ENCODE results near the gene NOS1.
"Not testable (repeated sequence)": the region's sequence is repeated elsewhere in the genome, so short reads cannot be mapped to it uniquely, and the experiment has no call there.

The NOS1 gene

DNA sequence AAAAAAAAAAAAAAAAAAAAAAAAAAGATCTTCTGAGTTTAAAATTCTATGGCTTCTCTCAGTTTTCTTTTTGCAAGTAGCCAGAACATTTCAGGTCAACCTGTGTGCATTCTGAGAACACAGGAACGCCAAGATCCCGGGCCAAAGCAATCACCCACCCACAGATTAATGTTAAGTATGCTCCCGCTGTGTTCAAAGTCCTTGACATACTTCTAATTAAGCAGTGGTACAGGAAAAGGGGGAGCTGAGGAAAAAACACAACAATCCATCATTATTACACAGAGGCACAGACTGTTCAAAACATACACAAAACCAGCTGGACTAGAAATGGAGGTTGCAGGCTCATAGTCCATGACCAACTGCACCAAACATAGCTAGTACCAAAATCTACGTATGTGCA is 174.0 kb downstream of the NOS1 start:
- Histone ChIP-seq H3K27ac (no peak overlapping the region), H3K4me3 (ENCODE audit: low read depth, low read length) (no peak overlapping the region), H3K36me3 (peaks cover 56% of the 10 kb centered on the region), H3K9me3 (ENCODE audit: severe bottlenecking) (peaks cover 4% of the 10 kb centered on the region), H3K27me3 (ENCODE audit: insufficient read depth, low read depth, severe bottlenecking) (no peaks in the 10 kb centered on the region)
- TF ChIP-seq, protein P1, sequence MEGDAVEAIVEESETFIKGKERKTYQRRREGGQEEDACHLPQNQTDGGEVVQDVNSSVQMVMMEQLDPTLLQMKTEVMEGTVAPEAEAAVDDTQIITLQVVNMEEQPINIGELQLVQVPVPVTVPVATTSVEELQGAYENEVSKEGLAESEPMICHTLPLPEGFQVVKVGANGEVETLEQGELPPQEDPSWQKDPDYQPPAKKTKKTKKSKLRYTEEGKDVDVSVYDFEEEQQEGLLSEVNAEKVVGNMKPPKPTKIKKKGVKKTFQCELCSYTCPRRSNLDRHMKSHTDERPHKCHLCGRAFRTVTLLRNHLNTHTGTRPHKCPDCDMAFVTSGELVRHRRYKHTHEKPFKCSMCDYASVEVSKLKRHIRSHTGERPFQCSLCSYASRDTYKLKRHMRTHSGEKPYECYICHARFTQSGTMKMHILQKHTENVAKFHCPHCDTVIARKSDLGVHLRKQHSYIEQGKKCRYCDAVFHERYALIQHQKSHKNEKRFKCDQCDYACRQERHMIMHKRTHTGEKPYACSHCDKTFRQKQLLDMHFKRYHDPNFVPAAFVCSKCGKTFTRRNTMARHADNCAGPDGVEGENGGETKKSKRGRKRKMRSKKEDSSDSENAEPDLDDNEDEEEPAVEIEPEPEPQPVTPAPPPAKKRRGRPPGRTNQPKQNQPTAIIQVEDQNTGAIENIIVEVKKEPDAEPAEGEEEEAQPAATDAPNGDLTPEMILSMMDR (IDR thresholded peaks at IDR 0.05; ENCODE audit: low read depth, low read length): no peak
- no peak for DNase-seq

DNA sequence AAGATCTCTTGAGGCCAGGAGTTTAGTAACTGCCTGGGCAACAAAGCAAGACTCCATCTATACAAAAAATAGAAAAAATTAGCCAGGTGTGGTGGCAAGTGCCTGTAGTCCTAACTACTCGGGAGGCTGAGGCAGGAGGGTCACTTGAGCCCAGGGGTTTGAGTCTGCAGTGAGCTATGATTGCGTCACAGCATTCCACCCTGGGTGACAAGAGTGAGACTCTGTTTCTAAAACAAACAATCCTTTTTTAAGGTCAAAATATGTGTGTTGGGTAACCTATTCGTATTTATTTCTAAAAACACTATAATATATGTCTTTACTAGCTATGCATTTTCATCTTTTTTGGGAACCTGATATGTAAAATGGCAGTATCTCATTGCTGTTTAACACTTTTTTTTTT is 178.6 kb downstream of the NOS1 start:
- TF ChIP-seq, protein P1 (IDR thresholded peaks at IDR 0.05; ENCODE audit: low read depth, low read length): no peak
- no peak overlapping the region for H3K4me3 ChIP-seq (ENCODE audit: low read depth, low read length)
- DNase-seq: no peak
- no peaks in the 10 kb centered on the region for H3K27me3 ChIP-seq (ENCODE audit: insufficient read depth, low read depth, severe bottlenecking)
- peaks cover 3% of the 10 kb centered on the region for H3K9me3 ChIP-seq (ENCODE audit: severe bottlenecking)
- no peak overlapping the region for H3K27ac ChIP-seq
- H3K36me3 ChIP-seq: peaks cover 79% of the 10 kb centered on the region

DNA sequence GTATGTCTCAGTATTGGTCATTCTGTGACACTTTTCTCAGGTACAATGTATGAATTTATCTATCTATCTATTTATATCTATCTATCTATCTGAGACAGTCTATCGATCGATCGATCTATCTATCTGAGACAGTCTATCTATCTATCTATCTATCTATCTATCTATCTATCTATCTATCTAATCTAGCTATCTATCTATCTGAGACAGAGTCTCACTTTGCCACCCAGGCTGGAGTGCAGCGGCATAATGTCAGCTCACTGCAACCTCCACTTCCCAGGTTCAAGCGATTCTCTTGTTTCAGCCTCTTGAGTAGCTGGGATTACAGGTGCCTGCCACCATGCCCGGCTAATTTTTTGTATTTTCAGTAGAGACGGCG is 180.0 kb downstream of the NOS1 start:
- H3K27me3 ChIP-seq (ENCODE audit: insufficient read depth, low read depth, severe bottlenecking); H3K9me3 ChIP-seq (ENCODE audit: severe bottlenecking); H3K4me3 ChIP-seq (ENCODE audit: low read depth, low read length); H3K27ac ChIP-seq; DNase-seq: not testable (repeated sequence)
- peaks cover 82% of the 10 kb centered on the region for H3K36me3 ChIP-seq

- TF ChIP-seq, protein P1 (IDR thresholded peaks at IDR 0.05; ENCODE audit: low read depth, low read length): no peak
- Histone ChIP-seq H3K9me3 (ENCODE audit: severe bottlenecking) (peaks cover 3% of the 10 kb centered on the region), H3K4me3 (ENCODE audit: low read depth, low read length) (no peak overlapping the region), H3K36me3 (peaks cover 82% of the 10 kb centered on the region), H3K27ac (no peak overlapping the region), H3K27me3 (ENCODE audit: insufficient read depth, low read depth, severe bottlenecking) (no peaks in the 10 kb centered on the region)
- no peak for DNase-seq
These were observed 180.5 kb downstream of the NOS1 start for GRCh38 chr12:117180758-117181467.

- Histone ChIP-seq H3K9me3 (ENCODE audit: severe bottlenecking) (peaks cover 3% of the 10 kb centered on the region), H3K27me3 (ENCODE audit: insufficient read depth, low read depth, severe bottlenecking) (no peaks in the 10 kb centered on the region), H3K4me3 (ENCODE audit: low read depth, low read length) (no peak overlapping the region), H3K27ac (no peak overlapping the region), H3K36me3 (peaks cover 82% of the 10 kb centered on the region)
- no peak for DNase-seq
- TF ChIP-seq, protein P1 (IDR thresholded peaks at IDR 0.05; ENCODE audit: low read depth, low read length): no peak
These were observed 182.7 kb downstream of the NOS1 start for GRCh38 chr12:117178745-117179144.

DNA sequence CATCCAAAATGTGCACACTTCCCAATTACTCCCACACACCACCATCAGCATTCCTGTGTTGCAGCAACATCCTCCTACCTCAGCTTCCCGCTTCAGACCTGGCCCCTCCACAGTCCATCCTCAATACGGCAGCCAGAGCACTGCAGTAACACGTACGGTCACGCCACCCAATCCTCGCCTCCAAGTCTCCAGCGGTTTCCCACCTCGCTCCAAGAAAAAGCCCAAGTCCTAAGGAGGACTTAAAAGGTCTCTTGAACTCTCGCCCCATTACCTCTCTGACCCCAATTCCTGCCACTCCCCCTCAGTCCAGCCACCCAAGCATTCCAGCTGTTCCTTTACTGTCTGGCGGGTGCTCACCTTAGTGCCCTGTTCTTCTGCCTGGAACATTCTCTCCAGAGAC is 183.1 kb downstream of the NOS1 start:
- Histone ChIP-seq H3K36me3 (peaks cover 82% of the 10 kb centered on the region), H3K27ac (no peak overlapping the region), H3K27me3 (ENCODE audit: insufficient read depth, low read depth, severe bottlenecking) (no peaks in the 10 kb centered on the region), H3K9me3 (ENCODE audit: severe bottlenecking) (peaks cover 3% of the 10 kb centered on the region), H3K4me3 (ENCODE audit: low read depth, low read length) (no peak overlapping the region)
- no peak for DNase-seq
- TF ChIP-seq, protein P1 (IDR thresholded peaks at IDR 0.05; ENCODE audit: low read depth, low read length): no peak
